GM19025 (cell line): ENCODE measurements around the gene WDFY4.

Source experiments
- ATAC-seq: cut with Tn5 transposase; IDR thresholded peaks from one replicate; pipeline ENCODE4 v1.9.1; 2021; ENCODE audit warnings: mild to moderate bottlenecking, low read depth, moderate library complexity; ENCODE audit not compliant: unreplicated experiment

WDFY4 gene

DNA sequence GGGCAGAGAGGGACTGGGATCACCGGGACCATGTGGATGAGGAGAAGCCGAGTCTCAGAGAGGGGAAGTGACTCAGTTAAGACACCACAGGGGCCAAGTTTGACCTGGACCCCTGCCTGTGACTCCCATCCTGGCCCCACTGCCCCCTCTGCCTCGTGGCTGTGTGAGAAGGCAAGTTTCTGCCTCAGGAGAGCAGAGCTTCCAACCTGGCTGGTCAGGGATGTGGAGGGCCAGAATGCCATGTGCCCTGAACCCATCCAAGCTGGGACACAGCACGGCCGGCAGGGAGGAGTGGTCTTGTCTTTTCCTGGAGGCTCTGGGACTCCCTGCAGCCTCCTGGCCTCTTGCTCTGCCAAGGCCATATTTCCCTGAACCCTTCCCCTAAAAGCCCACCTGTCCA, 19.5 kb downstream of the WDFY4 start:
- no peak for ATAC-seq

DNA sequence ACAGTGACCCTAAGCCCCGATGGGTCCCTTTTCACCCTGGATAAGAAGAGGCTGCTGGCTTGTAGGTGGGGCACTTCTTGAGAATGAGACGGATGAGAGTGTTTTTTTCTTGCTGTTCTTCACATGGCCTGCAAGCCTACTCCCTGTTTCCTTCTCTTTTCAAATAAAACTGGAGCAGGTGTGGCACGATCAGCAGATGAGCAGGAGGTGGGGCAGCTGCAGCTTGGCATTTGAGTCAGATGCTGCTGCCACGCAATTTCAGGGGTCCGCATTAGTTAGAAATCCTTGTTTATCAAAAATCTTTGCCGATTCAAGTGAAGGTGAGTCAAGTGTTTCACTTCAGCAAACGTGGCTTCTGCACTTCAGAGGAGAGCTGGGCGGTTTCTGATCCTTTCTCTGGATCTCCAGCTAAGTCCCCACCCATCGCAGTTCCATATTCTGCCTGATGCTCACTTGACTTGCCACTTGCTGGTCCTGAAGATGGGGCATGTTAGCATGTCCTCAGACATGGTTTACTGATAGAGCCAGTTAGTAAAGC, 20.8 kb downstream of the WDFY4 start:
- no peak for ATAC-seq

DNA sequence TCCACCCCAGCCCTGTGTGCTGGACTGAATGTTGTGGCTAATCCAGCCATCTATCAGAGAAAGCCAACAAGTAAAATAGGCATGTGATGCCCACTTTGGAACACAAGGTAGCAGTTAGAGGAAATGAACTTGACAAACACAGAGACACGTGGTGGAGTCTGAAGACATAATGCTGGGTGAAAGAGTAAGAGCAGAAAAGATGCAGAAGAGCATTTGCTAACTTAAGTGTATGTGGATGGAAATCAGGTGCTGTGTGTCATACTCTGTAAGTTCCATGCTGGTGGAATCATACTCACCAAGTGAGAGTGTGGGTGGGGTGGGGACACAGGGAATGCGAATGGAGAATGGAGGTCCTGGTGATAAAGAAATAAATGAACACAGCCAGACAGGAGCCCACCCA, 22.8 kb downstream of the WDFY4 start:
- ATAC-seq, result no peak

DNA sequence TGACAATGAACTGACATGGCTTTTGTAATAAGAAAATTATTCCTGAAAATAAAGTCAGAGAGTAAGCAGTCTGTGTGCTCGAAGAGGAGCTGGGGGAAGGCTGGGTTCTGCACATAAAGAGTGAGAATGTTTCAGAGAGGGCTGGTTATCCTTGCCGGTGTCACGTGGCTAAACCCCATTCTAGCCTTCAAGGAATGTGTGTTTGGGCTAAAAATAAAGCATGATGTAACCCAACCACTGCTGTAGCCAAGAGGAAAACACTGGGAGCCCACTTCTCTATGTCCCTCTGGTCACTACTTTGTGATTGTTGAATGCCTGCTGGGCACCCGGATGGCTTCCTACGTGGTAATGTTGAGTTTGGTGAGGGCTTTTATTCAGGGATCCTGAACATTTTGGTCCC, 23.5 kb downstream of the WDFY4 start:
- ATAC-seq, result no peak

DNA sequence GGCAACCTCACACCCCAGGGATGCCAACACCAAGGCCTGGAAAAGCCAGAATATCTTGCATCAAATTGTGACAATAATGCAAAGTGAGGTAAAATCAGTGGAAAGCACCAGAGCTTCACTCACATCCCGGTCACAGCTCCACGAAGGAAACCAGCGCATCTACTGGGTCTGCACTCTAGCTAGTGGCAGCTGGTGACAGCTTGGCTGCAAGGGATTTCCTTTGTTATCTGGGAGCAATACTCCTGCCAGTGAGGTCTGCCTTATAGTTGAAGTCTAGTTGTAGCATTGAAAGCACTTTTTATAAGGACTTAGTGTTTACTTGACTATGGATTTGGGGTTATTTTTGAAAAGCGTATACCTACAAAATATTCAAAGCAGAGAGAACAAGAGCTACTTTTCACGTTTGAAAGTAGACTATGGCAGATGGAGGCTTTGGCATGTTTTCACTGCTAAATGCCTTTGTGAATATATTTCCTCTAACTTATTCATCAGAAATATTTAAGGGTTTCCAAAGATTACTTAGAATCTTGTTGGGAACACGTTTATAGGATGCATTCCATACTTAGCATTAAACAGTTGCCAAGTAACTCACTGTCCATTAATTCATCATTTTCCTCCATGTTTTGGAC, 26.1 kb downstream of the WDFY4 start:
- no peak for ATAC-seq

DNA sequence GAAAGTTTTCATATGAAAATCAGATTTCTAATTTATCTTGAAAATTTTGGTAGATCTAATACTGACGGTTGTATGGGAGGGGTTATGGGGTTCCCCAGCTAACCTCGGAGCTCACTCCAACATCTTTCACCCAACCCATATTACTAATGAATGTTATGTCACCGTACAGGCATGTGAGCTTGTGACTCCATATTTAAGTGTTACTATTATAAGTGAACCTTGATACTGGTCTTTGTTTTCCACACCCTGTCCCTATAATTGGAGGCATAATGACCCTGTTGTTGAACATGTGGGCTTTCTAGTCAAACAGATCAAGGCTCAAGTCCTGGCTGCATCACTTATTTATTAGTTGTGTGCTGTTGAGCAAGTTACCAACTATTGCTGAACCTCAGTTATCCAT, 27.2 kb downstream of the WDFY4 start:
- ATAC-seq, result no peak

DNA sequence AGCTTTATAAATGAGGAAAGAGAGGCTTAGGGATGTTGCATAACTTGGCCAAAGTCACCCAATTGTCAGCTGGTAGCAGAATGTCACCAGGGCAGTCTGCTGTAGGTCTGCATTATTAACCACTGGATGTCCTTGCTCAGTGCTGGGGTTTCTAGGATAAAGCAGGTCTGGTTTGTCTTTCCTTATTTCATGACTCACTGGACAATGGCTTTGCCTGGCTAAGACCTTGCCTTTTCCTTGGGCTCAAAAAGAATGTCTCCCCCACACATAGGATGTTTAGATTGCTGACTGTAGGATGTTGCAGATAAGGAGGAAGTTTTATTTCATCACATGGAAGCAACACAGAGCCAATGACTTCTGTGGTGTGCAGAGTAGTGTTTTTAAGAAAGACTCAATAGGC, 29.4 kb downstream of the WDFY4 start:
- no peak for ATAC-seq

DNA sequence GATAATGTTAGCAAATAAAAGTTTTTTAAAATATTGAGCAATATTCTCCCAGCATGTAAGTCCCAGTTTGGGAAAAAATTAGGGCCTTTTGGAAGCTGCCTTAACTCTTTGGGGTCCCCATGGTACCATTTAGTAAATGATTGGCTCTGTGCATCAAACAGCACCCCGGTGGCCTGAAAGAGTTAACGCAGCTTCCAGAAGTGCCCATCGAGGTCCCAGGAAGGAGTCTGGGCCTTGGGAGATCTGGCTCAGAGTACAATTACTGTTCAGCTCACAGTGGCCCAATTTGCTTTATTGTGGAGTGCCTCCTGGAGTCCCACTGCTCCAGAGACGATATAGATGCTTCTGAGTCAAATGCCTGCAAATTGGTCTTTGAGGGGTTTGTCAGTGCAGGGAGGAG, 31.7 kb downstream of the WDFY4 start:
- ATAC-seq, result no peak

DNA sequence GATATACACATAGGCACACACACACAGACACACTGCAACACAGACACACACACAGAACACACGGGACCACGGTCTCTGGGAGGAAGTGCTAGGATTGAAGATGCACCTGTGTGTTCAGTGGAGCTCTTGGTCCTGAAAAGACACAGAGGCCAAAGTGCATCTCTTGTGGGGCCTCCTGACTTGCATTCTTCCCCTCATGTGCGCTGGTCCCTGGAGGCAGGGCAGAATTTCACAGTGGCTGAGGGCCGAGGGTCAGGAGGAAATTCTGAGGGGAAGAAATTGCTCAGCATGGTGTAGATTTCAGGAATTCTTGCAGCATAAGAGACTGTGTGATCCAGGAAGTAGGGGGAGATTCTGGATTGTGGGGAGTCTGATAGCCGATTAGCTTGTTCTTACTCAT, 35.9 kb downstream of the WDFY4 start:
- ATAC-seq, result no peak

DNA sequence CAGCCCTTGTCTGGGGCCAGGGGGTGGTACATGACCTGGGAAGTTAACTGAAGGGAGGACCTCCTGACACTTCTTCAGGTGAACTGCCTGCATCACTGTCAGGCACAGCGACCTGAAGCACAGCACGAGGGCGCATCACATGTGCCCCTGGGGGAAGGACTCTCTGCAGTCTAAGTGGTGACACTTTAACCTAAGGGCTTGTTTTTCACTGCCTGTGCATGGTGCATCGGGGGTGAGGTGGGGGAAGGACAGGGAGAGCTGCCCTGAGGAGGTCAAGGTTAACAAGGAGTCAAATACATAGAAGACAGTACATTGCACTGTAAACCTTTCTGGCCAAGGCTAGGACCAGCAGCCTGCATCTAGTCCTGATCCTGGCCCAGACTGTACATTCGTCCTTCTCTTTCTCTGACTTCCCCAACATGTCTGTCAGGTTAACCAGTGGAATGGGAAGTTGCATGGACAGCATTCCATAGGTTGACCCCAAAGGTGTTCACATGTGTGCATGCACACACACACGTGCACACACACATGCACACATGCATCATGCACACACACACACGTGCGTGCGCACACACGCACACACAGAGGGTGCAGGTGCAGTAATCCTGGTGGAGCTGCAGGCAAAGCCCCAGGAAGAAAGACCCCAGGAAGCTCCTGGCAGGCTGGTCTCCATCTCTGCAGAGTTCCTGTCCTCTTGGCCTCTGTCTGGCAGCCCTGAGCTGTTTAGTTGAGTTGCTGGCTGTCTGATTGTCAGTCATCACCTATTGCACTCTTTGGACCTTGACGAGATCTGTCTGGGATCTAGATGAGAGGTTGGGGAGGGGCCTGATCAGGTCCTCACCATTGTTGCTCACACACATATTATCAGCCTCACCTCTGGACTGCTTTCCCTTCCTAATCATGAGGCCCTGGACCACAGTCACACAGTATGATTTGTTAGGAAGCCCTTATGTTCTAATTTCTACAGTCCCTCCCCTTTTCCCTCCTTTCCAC, 37.8 kb downstream of the WDFY4 start:
- no peak for ATAC-seq

DNA sequence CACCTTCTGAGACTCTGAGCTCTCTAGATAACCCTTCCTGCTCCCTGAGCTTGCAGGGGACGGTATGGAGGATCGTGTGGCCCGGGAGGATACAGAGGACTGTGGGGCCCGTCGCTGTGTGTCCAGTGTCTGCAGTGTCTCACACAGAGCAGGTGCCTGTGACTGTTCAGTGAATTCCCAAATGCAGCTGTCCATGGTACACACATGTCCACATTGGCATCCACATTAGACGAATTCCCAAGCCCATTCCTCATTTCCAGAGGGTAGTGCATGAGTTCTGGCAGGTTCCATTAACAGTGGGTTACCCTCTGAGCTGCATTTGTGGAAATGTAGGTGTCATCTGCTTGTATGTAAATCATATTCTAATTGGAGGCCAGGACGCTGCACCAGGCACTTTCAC, 39.5 kb downstream of the WDFY4 start:
- no peak for ATAC-seq

DNA sequence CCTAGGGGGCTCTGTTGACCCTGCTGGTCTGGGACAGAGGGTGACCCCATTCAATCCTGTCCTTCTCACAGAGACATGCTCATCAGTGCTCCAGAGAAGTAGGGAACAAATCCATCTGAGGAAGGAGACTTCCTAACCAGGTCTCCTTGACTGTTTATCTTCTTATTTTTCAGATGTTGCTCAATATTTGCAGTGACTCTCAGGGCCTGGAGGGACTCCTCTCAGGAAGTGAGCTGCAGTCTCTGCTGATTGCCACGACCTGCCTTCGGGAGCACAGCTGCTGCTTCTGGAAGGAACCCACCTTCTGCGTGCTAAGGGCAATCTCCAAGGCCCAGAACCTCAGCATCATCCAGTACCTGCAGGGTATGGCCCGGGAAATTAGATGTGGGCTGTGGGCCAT, 41.0 kb downstream of the WDFY4 start:
- ATAC-seq, result no peak

DNA sequence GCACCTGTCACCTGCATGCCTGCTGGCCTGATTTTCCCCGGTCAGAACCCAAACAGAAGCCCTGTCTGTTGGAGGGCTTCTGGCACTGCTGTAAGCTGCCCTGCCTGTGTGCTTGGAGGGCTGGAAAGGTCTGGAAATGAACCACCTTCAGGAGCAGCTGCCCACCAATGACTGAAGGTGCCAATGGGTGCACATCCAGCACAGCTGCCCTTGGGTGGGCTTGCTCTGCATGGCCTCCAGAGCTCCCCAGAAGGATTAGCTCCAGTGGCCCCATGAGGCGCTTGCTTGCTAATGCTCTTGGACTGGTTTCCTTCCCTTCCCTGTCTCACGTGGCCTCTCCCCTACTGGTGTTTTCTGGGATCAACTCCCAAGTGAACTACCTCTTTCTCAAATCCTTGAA, 43.2 kb downstream of the WDFY4 start:
- no peak for ATAC-seq

DNA sequence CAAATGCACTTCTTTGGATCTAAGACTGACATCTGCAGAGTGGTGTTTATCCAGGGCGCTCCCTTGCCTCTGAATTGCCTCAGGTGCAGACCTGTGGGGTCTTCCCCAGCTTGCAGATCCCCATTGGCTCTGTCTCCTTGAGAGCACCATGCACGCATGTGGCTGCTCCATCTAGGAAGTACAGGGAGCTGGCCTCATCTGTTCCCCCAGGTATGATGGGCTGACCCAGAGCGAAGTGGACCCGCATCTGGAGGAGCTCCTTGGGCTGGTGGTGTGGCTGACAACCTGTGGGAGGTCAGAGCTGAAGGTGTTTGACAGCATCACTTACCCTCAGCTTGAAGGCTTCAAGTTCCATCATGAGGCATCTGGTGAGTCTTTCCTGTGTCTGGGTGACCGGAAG, 44.5 kb downstream of the WDFY4 start:
- ATAC-seq, result no peak

DNA sequence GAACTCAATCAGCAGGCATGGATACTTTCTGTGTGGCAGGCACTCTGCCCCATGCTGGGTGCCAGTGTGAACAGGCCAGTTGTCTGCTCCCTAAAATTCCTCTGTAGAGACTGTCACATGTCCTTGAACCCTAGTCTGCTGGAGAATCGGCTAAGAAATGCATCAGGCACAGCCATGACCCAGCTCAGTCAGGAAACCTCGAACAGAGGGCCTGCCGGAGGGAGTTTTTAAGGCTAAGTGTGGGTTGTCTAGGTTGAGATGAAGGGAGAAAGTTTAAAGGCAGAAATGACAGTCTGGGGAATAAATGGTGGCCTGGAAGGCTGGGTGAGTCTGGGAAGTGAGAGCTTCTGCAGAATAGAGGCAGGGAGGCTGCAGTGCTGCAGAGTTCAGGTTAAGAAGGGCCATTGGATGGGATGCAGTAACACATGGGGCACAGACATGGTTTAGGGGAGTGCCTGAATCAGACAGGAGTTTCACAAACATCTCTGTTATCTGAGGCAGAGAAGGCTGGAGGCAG, 45.3 kb downstream of the WDFY4 start:
- ATAC-seq, result no peak

DNA sequence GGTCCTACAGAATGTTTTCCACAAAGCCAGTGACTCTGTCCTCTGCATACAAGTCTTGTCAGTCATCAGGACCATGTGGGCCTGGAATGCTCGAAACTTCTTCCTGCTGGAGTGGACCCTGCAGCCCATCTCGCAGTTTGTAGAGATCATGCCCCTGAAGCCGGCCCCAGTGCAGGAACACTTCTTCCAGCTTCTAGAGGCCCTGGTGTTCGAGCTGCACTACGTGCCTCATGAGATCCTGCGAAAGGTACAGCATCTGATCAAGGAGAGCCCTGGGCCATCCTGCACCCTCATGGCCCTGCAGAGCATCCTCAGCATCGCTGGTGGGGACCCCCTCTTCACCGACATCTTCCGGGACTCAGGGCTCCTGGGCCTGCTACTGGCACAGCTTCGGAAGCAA, 46.5 kb downstream of the WDFY4 start:
- ATAC-seq, result no peak

DNA sequence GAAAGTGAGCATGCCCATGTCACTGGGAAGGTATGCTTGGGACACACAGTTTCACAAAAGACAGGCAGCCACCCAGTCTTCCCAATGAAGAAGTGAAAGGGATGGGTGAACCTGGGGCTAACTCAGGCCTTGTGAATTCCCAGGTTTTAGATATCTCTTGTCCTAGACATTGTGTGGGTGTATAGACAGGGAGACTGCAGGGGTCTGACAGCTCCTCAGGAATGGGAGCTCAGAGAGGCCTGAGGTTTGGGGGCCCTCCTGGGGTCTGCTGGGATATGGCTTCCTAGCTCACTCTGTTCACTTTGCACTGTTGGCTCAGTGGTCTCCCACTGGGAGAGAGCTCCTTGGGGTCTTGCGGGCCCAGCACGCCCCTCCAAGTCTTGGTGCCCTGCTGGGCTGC, 47.0 kb downstream of the WDFY4 start:
- no peak for ATAC-seq

DNA sequence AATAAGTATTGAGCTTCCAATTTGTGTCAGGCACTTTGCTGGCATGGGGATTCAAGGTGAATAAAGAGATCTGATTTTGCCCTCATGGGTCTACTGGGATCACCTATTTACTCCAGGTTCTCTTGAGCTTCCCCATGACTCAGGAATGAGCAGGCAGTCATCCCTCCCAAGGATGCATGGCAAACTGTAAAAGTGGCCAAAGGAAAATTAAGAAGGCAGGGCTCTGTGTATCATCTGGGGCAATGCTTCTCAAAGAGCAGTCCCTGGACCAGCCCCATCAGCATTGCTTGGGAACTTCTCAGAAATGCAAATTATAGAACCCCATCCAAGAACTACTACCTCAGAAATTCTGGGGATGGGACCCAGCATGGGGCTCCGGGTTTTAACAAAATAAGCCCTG, 48.7 kb downstream of the WDFY4 start:
- ATAC-seq, result no peak

DNA sequence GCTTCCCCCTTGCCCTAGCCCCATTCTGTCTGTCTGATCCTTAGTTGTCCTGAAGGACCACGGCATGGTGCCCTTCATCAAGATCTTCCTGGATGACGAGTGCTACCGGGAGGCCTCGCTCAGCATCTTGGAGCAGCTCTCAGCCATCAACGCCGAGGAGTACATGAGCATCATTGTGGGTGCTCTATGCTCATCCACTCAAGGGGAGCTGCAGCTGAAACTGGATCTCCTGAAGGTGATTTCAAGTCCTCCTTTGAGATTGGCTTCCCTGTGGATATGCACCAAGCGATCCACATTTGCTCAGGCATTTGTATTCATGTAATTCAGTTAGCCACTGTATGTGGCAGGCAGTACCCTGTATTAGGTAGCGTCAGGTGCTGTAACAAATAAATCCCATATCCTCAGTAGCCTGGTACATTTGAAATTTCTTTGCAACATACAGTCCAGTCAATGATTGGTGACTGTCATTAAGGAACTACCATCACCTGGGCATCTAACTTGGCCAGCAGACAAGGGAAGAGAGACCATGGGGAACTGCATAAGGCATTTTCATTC, 51.2 kb downstream of the WDFY4 start:
- ATAC-seq, result no peak

DNA sequence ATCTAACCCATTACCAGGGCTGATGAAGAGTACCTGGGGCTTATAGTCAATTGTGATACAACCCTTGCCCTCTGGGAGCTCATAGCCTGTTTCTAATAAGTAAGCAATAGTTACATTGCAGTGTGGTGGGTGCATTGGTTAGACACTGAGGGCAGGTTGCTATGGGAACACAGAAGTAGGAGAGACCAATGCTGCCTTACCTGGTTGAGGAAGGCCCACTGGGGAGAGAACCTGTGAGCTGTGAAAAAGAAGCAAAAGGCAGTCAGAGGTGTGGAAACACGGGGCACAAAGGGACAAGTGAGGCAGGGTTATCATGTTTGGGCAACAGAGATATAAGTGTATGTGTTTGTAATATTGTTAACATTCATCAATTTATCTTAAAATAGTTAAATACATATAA, 51.9 kb downstream of the WDFY4 start:
- ATAC-seq, result no peak

DNA sequence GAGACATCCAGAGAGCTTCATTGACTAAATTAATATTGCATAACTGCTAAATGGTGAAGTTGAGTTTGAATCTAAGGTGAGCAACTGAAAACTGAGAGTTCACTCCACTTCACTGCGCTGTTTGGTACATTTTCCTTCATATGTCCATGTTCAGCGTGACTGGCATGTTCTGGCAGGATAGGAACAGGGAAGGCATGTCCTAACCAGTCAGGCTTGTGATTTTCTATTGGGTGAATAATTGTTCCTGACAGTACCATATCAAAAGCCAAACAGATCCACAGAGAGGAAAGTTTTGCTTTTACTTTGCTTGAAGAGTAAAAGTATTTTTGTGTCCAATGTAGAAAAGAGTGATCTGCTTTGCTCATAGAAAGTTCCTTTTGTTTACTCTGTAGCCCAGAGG, 53.2 kb downstream of the WDFY4 start:
- no peak for ATAC-seq
